Activated T-cell treated with anti-CD3 and anti-CD28 coated beads for 48 hours (primary cell): ENCODE results near the gene PKD2L2.
"Not testable (repeated sequence)": the region's sequence is repeated elsewhere in the genome, so short reads cannot be mapped to it uniquely, and the experiment has no call there.

ENCODE experiments used
- DNase-seq: peaks from one replicate; pipeline ENCODE4 v3.0.0-alpha.2; 2020; ENCODE audit warnings: low read depth

PKD2L2 gene

GRCh38 chr5:137888466-137888862 lies 793 bp upstream of the PKD2L2 start:
- DNase-seq = no peak

GRCh38 chr5:137890845-137891244 lies 1.6 kb downstream of the PKD2L2 start:
- no peak for DNase-seq

GRCh38 chr5:137891849-137892248 lies 2.6 kb downstream of the PKD2L2 start:
- no peak for DNase-seq

GRCh38 chr5:137894586-137894985 lies 5.3 kb downstream of the PKD2L2 start:
- DNase-seq = no peak

GRCh38 chr5:137896560-137896959 lies 7.3 kb downstream of the PKD2L2 start:
- DNase-seq = no peak

- DNase-seq = no peak
Measured at GRCh38 chr5:137899493-137899892, 10.2 kb downstream of the PKD2L2 start.

- no peak for DNase-seq
Measured at GRCh38 chr5:137901011-137901817, 12.0 kb downstream of the PKD2L2 start.

- no peak for DNase-seq
Measured at GRCh38 chr5:137902408-137903133, 13.3 kb downstream of the PKD2L2 start.

- DNase-seq = no peak
Measured at GRCh38 chr5:137914758-137915157, 25.5 kb downstream of the PKD2L2 start.

GRCh38 chr5:137916923-137917322 lies 27.7 kb downstream of the PKD2L2 start:
- DNase-seq = no peak

GRCh38 chr5:137921931-137922330 lies 32.7 kb downstream of the PKD2L2 start:
- no peak for DNase-seq

GRCh38 chr5:137923856-137924255 lies 34.6 kb downstream of the PKD2L2 start:
- DNase-seq = no peak

GRCh38 chr5:137932800-137933199 lies 43.5 kb downstream of the PKD2L2 start:
- DNase-seq = no peak

- no peak for DNase-seq
Measured at GRCh38 chr5:137933491-137933911, 44.2 kb downstream of the PKD2L2 start.

GRCh38 chr5:137935190-137935589 lies 45.9 kb downstream of the PKD2L2 start:
- DNase-seq = no peak

GRCh38 chr5:137935694-137936093 lies 46.4 kb downstream of the PKD2L2 start:
- no peak for DNase-seq

GRCh38 chr5:137937994-137938750 lies 48.9 kb downstream of the PKD2L2 start:
- DNase-seq = peak; percentile 3

GRCh38 chr5:137938751-137939143 lies 49.5 kb downstream of the PKD2L2 start:
- no peak for DNase-seq

- no peak for DNase-seq
Measured at GRCh38 chr5:137939331-137939730, 50.1 kb downstream of the PKD2L2 start.

GRCh38 chr5:137944280-137944679 lies 55.0 kb downstream of the PKD2L2 start:
- DNase-seq = not testable (repeated sequence)

GRCh38 chr5:137945825-137946224 lies 56.6 kb downstream of the PKD2L2 start:
- DNase-seq = no peak

GRCh38 chr5:137954131-137954879 lies 65.0 kb downstream of the PKD2L2 start:
- DNase-seq = no peak
